WTC11 (cell line): Measurements from ENCODE around the gene COL1A1.

ENCODE experiments used
- CTCF ChIP-seq: fragments of 200-600 bp; IDR thresholded peaks from 2 replicates; pipeline ENCODE4 v1.8.0; 2022; ENCODE audit warnings: antibody characterized with exemption
- FOXP1 ChIP-seq: sonication (generic); formaldehyde crosslinking; IDR thresholded peaks from 2 replicates; pipeline ENCODE4 v1.8.0; 2022; ENCODE audit warnings: missing genetic modification reagents, mild to moderate bottlenecking, moderate library complexity, borderline replicate concordance
- GABPB1 ChIP-seq: sonication (generic); formaldehyde crosslinking; IDR thresholded peaks from 2 replicates; pipeline ENCODE4 v1.8.1; 2023; ENCODE audit warnings: mild to moderate bottlenecking, missing genetic modification reagents
- HMGXB4 ChIP-seq: sonication (generic); formaldehyde crosslinking; IDR thresholded peaks from 2 replicates; pipeline ENCODE4 v1.8.1; 2023; ENCODE audit warnings: mild to moderate bottlenecking, moderate library complexity, missing genetic modification reagents
- MAX ChIP-seq: sonication (generic); formaldehyde crosslinking; IDR thresholded peaks from 2 replicates; pipeline ENCODE4 v1.8.0; 2022; ENCODE audit warnings: mild to moderate bottlenecking, missing genetic modification reagents
- NR3C1 ChIP-seq: sonication (generic); formaldehyde crosslinking; conservative IDR thresholded peaks from 2 replicates; pipeline ENCODE4 v1.8.1; 2023; ENCODE audit warnings: low read depth, mild to moderate bottlenecking, missing genetic modification reagents
- SP1 ChIP-seq: sonication (generic); formaldehyde crosslinking; conservative IDR thresholded peaks from 2 replicates; pipeline ENCODE4 v1.8.1; 2022; ENCODE audit warnings: missing genetic modification reagents
- USF2 ChIP-seq: sonication (generic); formaldehyde crosslinking; IDR thresholded peaks from 2 replicates; pipeline ENCODE4 v1.8.1; 2023; ENCODE audit warnings: mild to moderate bottlenecking, missing genetic modification reagents, moderate library complexity
- ZNF416 ChIP-seq: fragments of 250-450 bp; sonication (Bioruptor Pico); IDR thresholded peaks from 2 replicates; pipeline ENCODE4 v1.9.0; 2021; ENCODE audit warnings: mild to moderate bottlenecking, inconsistent platforms
- ZNF512 ChIP-seq: sonication (generic); formaldehyde crosslinking; IDR thresholded peaks from 2 replicates; pipeline ENCODE4 v1.8.1; 2022; ENCODE audit warnings: missing genetic modification reagents, borderline replicate concordance

- TF ChIP-seq CTCF: no peak
- no peak for TF ChIP-seq HMGXB4 (CRISPR knock-in tag)
- TF ChIP-seq NR3C1 (CRISPR knock-in tag): no peak
- TF ChIP-seq USF2 (CRISPR knock-in tag): no peak
- no peak for TF ChIP-seq MAX (CRISPR knock-in tag)
- no peak for TF ChIP-seq ZNF512 (CRISPR knock-in tag)
- TF ChIP-seq ZNF416 (CRISPR knock-in tag): no peak
- no peak for TF ChIP-seq FOXP1
- TF ChIP-seq SP1 (CRISPR knock-in tag): no peak
- TF ChIP-seq GABPB1: no peak
Observed at GRCh38 chr17:50181591-50182560, 19.6 kb downstream of the COL1A1 start.
